Activated CD4-positive, alpha-beta T cell treated with anti-CD3 and anti-CD28 coated beads, Interleukin-10, Interleukin-2, amounts not matched to agents 100 ng/mL and 50 ng/mL, durations not matched to agents 16 hours and 8 hours (primary cell): Measurements from ENCODE around the gene UVRAG.
A peak's percentile ranks its signal among the peaks of the same experiment; 100 is the strongest.
"Not testable (repeated sequence)": the region's sequence is repeated elsewhere in the genome, so short reads cannot be mapped to it uniquely, and the experiment has no call there.

Source experiments
- DNase-seq: peaks from one replicate; pipeline ENCODE4 v3.0.0-alpha.2; 2020

UVRAG gene

GRCh38 chr11:75880343-75880742, 65.3 kb downstream of the UVRAG start:
- not testable (repeated sequence) for DNase-seq

- DNase-seq, result no peak
These were observed 69.3 kb downstream of the UVRAG start for GRCh38 chr11:75884321-75884720.

- no peak for DNase-seq
These were observed 73.4 kb downstream of the UVRAG start for GRCh38 chr11:75888416-75888815.

GRCh38 chr11:75891947-75892739, 77.1 kb downstream of the UVRAG start:
- no peak for DNase-seq

GRCh38 chr11:75893251-75893650, 78.2 kb downstream of the UVRAG start:
- DNase-seq, result no peak

- DNase-seq, result peak; percentile 10
These were observed 79.1 kb downstream of the UVRAG start for GRCh38 chr11:75894036-75894585.

- DNase-seq, result peak; percentile 47
These were observed 81.9 kb downstream of the UVRAG start for GRCh38 chr11:75896843-75897419.

- no peak for DNase-seq
These were observed 83.9 kb downstream of the UVRAG start for GRCh38 chr11:75898871-75899270.

- no peak for DNase-seq
These were observed 84.8 kb downstream of the UVRAG start for GRCh38 chr11:75899806-75900205.

- no peak for DNase-seq
These were observed 85.8 kb downstream of the UVRAG start for GRCh38 chr11:75900848-75901247.

- no peak for DNase-seq
These were observed 87.6 kb downstream of the UVRAG start for GRCh38 chr11:75902631-75903030.

GRCh38 chr11:75903276-75903675, 88.3 kb downstream of the UVRAG start:
- DNase-seq, result no peak

- no peak for DNase-seq
These were observed 90.4 kb downstream of the UVRAG start for GRCh38 chr11:75905434-75905833.

GRCh38 chr11:75907906-75908527, 93.0 kb downstream of the UVRAG start:
- peak; percentile 18 for DNase-seq

GRCh38 chr11:75910426-75911145, 95.6 kb downstream of the UVRAG start:
- no peak for DNase-seq

GRCh38 chr11:75911459-75911858, 96.4 kb downstream of the UVRAG start:
- no peak for DNase-seq

GRCh38 chr11:75913984-75914383, 99.0 kb downstream of the UVRAG start:
- no peak for DNase-seq

- DNase-seq, result no peak
These were observed 101.9 kb downstream of the UVRAG start for GRCh38 chr11:75916882-75917281.

GRCh38 chr11:75918331-75918730, 103.3 kb downstream of the UVRAG start:
- no peak for DNase-seq

GRCh38 chr11:75919525-75919924, 104.5 kb downstream of the UVRAG start:
- DNase-seq, result no peak

- no peak for DNase-seq
These were observed 105.8 kb downstream of the UVRAG start for GRCh38 chr11:75920848-75921247.

GRCh38 chr11:75921808-75922207, 106.8 kb downstream of the UVRAG start:
- DNase-seq, result no peak
